Activated CD4-positive, alpha-beta T cell treated with anti-CD3 and anti-CD28 coated beads for 48 hours (primary cell): Measurements from ENCODE around the gene TXNL4B.

Experiments
- DNase-seq: peaks from one replicate; pipeline ENCODE4 v3.0.0-alpha.2; 2020

The TXNL4B gene

DNA sequence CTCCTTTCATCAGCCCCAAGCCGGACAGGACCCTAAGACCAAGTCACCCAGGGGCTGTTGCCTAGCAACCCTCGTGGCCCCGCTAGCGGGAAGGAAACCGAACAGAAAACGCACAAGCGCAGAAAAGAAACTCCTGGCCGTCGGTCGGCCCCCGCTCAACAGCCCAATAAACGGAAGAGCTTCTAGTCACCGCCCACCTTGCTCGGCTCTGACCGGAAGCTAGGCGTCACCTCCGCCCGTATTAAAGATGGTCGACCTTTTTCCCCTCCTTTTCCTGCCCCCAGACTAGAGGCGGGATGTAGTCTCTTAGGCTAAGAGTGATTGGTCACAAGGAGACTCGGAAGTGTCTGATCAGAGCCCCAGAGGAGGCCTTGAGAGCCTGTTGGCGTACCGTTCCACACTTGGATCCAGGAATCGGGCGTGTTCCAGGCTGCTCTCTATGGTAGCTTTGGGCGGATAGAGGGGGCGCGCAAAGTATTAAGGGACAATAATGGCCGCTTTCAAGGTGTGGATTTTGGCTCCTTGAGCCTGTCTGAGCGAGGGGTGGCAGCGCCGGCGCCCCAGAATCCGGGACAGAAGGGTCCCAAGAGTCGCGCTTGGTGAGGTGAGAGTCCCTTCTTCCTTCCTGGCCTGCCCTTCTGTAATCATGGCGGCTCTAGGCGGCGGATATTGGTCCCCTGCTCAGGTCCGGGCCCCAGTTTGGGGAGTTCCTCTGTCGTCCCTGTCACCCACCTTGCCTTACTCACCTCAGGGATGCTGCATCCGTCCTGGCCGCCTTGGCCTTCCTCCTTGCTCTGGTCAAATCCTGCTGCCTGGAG, at the start of gene TXNL4B, which contains the start of gene DHX38:
TSS of gene TXNL4B (minus strand) at position 173 of the 818 bp plus-strand sequence. CDS start 2,871 bp downstream, outside the sequence.
TSS of gene DHX38 (plus strand) at position 400 of the 818 bp plus-strand sequence. CDS start 2,311 bp downstream, outside the sequence.
- DNase-seq = peak; percentile 93

DNA sequence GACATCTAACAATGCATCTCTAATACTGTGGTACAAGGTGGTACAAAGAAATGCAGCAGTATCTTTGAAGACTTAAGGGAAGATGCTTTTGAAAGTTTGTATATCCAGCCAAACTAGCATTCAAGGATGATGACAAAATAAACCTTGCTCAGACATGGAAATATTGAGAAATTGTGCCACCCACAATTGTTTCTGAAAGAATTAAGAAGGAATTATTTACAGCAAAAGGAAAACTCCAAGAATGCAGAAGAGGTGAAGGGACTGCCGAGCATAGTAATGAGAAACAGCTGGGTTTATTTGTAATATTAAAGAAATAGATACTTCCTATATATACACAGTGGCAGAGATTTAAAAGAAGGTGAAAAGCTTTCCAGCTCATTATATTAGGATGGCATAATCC, 49.1 kb upstream of the TXNL4B start:
- no peak for DNase-seq

DNA sequence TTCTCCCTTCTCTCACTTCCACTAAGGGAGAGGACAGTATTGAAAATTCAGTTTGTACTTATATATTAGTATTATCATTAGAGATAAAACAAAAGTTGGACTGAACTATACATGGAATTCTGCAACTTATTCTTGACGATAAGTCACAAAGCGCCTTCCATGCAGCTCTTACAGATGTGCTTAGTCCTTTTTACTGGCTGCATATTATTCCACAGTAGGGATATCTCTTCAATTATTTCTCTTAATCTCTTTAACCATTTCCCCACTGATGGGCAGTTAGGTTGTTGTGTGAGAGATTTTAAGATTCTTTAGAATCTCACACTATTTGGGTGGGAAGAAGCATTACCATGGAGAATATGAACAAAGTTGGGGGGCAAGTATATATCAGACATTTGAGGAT, 46.5 kb upstream of the TXNL4B start:
- no peak for DNase-seq

DNA sequence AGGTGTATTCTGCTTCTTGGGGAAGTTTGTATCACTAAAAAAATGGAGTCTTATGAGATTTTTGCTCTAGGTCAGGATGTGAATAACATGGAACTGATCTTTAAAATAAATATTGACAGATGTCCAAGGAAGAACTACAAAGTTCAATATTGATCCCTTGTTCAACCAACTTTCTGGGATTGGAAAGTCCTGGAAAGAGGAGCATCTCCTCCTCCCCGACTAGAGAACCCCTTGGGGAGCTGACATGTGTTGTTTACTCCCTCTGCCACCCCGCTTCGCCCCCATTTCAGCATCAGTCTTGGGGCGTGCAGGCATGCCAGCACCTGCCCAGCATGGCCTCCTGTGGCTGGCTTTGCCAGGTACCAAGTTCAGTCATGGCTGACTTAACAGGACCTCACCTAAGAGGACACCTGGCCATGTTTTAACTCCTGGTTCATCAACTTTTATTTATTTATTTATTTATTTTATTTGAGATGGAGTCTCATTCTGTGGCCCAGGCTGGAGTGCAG, 44.7 kb upstream of the TXNL4B start:
- no peak for DNase-seq

DNA sequence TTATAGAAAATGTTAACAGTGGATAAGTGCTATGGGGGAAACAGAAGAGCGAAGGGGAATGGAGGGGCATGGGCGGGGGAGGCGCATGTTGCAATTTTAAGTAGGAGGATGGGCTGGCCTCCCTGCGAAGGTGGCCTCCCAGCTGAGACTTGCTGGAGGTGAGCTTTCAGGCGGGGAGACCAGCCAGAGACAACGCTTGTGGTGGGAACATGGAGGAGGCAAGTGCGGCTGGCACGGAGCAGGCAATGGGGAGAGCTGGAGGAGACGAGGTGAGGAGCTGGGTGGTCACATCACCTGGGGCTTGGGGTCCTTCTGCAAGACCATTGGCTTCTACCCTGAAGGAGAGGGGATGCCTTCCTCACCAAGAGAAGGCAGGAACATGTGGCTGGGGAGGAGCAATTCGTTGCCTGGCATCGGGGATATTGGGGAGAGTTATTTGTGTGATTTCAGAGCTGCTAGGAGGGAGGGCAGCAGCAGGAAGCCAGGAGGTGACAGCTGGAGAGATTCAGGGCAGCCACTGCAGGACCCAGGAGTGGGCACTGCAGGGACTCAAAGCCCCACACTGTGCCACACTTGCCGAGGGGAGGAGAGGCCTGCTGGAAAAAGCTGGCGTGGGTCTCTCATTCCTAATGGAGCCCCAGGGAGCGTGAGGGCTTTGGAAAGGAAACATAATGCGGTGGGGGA, 44.1 kb upstream of the TXNL4B start:
- no peak for DNase-seq

DNA sequence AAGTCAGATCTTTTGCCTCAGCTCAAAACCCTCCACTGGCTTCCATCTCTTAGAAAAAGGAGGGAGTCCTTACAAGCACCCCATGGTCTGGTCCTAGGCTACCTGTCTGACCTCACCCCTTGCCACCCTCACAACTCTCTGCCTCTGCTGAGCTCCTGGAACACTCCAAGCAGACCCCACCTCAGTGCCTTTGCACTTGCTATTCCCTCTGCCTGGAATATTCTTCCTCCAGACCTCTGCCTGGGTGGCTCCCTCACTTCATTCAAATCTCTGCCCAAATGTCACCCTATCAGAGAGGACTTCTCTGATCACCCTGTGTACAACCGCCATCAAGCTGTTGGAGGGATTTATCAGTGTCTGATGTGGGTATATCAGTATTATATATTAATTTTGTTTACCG, 41.1 kb upstream of the TXNL4B start:
- DNase-seq = no peak

DNA sequence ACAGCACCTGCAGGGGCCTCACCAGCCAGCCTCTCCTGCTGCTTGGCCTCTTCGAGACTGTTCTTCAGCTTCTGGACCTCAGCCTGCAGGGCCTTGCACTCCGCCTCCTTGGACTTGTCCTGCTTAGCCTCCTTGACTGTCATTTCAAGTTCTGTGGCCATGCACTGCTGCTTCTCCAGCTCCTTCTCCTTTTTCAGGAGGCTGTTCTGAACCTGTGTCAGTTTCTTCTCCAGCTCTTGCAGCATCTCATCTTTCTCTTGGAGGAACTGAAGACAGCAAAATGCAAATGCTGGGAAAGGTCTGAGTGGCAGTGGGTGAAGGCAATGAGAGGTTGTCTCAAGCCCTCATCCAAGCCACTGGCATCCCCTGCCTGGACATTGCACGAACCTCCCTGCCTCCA, 39.3 kb upstream of the TXNL4B start:
- no peak for DNase-seq

DNA sequence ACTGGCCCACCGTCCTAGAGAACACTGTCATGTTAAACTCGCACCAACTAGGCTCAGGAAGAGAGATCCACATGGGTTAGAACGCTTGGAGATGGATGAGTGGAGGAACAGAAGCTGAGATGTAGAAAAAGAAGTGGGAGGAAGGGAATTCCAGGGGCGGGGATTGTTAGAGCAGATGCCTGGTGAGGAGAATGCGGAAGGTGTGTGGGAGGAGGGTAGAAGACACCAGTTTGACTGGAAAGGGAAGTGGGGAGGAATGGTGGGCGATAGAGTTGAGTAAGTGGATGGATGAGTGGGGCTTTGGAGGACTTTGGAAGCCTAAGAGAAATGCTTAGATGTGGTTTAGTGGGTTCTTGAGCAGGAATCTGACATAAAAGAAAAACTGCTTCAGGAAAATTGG, 37.6 kb upstream of the TXNL4B start:
- DNase-seq = no peak

DNA sequence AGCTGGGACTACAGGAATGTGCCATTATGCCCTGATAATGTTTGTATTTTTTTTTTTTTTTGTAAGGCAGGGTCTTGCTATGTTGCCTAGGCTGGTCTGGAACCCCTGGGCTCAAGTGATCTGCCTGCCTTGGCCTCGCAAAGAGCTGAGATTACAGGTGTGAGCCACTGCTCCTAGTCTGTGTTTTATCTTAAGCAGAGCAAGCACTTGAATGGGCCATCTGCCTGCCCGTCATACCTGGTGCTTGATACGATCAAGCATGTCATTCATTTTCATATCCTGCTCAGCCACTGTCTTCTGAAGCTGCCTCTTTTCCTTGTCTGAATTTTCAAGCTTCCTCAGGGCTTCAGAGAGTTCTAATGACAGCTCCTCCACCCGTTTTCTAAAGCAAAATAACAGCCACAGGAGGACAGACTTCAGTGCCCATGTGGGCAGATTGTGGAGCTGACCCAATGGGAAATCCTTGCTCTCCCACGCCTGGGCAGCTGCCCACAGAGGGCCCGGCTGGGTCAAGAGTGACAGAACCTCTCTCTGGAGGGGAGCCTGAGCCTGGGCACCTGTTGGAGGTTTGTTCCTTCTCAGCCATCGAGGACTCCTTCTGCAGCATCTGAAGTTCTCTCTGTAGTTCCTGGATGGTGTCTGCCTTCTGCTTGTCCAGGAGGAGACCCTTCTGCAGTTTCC, 36.7 kb upstream of the TXNL4B start:
- DNase-seq = no peak

DNA sequence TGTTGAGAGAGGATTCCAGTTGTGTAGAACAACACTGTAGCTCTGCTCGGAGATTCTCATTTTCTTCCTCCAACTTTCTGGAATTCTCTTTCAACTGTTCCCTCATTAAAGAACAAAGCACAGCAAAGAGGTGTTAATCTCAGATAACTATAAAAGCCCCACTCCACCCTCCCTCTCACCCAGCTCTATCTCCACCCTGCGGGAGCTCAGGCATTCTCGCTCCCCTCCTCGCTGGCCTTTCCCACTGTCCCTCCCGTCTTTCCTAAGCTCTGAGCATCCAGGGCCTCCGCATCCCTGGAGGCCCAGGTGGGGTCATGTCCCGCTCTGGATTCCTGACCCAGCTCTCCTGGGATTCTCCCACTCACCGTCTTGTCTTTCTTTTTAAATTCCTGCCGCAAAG, 35.3 kb upstream of the TXNL4B start:
- no peak for DNase-seq

DNA sequence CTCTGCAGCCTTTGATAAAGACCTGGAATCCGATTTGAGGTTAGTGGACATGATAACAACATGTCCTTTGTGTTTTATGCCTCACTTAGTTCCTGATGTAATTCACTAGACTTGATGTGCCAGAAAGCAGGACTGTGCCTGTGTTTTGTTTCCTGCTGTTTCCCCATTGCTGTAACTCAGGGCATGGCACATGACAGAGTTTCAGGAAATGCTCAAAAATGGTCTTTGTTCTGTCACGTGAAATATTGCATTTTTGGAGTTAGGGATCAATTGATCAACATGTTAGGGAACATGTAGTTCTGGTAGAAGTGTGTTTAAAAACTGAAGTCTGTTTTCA, 33.0 kb upstream of the TXNL4B start:
- DNase-seq = no peak

DNA sequence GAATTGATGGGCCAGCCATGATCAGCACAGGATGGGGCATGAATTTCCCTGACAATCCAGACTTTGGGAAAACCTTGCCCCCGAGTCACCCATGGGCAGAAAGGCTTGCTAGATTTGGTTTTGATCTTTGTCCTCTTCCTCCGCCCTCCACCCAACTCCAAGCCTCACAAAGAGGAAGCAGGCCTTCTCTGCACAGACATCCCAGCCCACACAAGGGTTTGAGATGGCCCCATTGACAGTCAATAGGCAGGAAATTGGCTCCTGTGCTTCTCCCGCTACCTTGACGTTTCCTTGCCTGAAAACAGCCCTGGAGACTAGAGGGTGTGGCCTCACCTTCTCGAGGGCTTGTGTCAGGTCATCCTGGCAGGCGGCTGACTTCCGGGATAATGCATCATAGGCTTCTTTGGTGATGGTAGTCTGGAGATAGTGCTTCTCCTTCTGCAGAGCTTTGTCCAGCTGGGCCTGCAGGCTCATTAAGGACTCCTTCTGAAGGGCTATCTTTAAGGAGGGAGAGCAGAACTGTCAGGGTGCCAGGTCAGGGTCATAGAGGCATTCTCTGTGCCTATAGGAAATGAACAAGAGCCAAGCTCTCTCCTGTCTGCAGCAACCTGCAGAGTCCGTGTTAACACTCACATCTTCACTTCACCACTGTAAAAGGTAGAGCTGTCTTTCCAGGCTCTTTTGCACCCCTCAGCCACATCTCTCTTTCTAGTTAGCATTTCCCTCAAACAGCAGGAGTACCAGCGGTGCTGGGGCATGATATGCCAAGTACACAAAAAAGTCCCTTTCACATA, 32.4 kb upstream of the TXNL4B start:
- no peak for DNase-seq

DNA sequence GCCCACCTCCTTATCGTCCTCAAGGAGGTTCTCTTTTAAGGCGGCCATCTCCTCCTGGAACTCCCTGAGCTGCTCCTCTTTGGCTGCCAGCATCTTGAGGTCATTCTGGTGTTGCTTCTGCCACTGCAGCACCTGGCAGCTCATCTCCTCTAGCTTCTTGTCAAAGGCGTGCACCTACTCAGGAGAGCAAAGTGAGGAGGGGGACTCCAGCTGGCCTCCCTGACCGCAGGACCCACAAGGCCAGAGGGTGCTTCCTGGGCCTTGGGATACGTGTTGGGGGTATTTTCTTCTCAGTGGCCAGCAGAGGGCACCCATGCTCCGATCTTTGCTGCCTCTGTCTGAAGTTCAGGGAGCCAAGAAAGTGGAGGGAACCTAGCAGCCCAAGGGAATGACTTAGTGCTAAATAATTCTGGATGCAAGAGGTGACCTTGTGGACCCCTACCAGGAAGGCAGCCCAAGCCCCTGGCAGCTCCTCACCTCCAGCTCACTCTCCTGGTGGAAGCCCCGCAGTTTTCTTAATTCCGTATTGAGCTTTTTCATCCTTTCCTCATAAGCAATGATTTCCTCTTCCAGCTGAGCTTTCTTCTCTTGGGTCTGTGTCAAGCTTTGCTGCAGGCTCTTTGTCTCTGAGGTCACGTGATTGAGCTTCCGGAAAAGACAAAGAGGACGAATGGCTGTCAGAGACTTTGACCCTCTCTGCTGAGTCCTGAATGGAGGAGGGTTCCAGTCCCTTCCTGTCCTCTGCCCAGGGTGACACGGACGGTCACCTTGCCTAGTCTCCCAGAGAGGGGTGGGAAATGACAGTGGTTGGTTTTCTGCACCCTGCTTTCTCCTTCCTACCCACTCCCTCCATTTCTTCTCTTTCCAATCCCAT, 31.6 kb upstream of the TXNL4B start:
- peak; percentile 74 for DNase-seq

DNA sequence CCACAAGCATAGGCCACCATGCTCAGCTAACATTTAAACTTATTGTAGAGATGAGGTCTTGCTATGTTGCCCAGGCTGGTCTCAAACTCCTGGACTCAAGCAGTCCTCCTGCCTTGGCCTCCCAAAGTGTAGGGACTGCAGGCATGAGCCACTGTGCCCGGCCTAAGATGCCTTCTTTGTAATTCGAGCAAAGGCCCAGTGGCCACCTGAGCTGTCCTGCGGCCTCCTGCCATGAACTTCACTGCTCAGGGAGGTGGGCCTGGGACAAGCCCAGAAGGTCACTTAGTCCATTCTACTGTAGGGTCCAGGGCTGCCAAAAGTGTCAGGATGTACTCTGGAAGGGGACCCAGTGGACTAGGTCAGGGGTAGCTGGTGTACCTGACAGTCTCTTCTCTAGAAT, 30.7 kb upstream of the TXNL4B start:
- no peak for DNase-seq

DNA sequence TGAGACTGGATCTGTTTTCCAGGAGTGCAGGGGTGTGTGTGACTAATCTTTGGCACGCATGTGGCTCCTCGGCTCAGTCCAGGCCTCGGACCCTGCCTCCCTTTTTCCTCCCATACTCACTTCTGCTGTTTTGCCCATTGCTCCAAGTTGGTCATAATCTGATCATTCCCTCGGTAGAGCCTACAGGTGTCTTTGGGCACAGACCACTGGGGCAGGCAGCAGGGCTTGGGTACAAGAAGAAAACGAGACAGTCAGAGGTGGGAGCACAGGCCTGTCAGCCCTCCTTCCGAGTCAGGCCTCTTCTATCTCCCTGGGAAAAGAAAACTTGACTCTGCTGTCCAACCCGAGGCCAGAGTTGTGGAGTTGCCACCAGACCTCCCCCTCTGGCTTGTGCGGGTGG, 30.0 kb upstream of the TXNL4B start:
- no peak for DNase-seq

DNA sequence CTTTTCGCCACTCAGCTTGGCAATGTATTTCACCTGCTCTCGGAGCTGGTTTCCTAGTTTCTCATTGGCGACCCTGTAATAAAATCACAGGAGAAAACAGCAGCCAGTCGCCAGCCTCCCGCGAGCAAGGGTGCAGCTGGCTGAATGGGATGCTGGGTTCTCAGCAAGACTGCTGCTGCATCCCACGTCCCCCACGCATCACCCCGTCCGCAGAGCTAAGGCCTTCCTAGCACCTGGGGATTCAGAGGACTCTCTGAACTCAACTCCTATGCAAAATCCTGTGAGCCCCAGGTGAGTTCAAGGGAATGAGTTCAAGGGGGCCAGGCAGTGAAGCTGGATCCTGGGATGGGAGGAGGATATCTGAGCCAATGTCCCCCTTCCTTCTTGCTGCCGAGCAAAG, 29.5 kb upstream of the TXNL4B start:
- no peak for DNase-seq

DNA sequence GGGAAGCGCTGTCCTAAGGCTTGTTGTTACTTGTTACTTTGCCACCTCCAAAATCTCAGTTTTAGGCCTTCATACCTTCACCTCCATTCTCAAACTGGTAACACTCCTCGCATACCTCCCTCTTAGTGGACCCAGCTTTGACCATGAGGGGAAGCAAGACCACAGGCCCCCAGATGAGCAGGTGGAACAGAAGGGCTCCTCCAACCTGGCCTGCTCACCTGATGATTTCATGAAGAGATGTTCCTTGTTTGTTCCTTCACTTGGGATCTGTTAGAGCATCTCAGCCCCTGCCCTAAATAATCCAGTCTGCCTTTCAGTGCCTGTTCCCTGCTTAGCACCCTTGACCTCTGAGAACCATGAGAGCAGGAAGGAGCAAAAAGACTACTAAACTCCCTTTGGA, 28.9 kb upstream of the TXNL4B start:
- DNase-seq = no peak

DNA sequence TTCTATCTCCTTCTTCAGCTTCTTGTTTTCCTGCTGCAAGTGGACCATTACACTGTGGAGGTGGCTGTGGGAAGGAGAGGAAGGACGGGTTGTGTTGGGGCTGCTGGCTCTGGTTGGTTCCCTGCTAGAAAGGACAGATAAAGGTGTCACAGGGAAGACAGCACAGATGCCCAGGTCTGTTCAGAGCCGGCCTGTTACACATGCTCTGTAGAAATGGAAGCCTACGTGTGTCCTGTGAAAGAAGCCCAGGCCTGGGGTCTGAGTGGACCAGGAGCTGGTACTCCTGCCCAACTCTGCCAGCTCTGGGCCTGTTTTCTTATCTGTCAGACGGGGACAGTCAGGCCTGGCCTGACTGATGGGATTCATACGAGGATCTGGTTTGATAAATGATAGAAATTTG, 26.6 kb upstream of the TXNL4B start:
- no peak for DNase-seq

DNA sequence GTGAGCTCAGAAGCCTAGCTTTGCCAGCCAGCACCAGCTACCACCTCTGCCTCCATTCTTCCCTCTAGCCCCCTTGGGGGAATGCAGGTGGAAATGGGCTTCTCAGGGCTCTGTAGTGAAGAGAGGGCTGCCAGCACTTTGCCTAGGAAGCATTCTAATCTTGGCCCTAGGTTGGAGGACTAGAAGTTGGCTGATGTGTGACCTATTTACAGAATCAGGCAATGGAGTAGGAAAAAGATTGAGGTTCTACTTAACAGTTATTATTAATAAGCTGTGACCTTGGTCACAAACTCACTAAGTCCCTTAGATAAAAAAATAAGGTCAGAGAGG, 20.2 kb upstream of the TXNL4B start:
- DNase-seq = no peak

DNA sequence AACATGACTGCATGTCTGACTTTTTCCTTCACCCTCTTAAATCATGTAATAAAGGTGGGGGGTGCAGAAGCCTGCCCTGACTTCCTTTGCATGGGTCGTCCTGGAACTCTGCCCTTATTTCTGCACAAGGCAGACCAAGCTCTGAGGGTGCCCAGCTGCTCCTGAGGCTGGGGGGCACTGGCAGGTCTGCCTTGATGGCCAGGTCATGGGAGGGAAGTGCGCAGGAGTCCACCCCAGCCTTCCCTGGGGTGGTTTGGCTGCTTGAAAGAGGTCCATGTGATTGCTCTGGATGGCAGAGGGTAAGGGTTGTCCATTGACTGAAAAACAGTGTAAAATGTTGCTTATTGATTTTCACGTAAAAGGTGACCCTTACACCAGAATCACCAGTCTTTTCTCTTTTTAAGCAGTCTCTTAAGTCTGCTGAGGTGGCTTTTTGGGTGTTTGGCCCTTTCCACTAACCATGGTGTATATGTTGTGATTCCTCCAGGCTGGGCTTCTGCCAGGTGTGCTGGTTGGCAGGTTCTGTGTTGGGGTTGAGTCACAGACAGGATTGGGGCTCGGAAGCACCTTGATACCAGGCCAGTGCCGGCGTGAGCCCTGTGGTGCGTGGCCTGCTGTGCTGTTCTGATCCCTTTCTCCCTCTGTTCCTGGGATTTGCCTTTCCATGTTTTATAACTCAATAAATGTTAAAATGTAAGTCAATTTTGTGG, 19.6 kb upstream of the TXNL4B start:
- DNase-seq = no peak

DNA sequence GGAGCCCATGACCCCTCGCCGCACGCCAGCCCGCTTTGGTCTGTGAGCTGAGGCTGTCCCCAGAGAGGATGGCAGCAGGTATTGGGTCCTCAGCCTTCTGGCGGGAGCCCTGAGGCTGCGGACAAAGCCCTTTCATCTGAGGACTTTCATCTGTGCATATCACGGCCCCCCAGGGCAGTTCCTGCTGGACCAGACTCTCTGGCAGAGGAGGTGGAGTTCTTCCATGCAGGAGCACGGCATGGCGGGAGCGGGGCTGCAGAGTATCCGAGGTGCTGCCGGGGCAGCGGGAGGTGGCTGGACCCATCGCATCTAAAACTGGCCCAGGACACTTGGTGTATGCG, 19.0 kb upstream of the TXNL4B start:
- DNase-seq = no peak
